Stimulated activated CD4-positive, alpha-beta T cell treated with anti-CD3 and anti-CD28 coated beads, Interleukin-12 subunit alpha, Interleukin-12 subunit beta, amount 100 ng/mL, for 48 hours (primary cell): ENCODE data around the gene PTPN6.
A peak's percentile ranks its signal among the peaks of the same experiment; 100 is the strongest.

ENCODE experiments used
- DNase-seq, 3 donors: peaks; one replicate each; pipeline ENCODE4 v3.0.0-alpha.2; 2020; ENCODE audit warnings: low read depth in 2 of 3, low spot score in 1 of 3

The PTPN6 gene

DNA sequence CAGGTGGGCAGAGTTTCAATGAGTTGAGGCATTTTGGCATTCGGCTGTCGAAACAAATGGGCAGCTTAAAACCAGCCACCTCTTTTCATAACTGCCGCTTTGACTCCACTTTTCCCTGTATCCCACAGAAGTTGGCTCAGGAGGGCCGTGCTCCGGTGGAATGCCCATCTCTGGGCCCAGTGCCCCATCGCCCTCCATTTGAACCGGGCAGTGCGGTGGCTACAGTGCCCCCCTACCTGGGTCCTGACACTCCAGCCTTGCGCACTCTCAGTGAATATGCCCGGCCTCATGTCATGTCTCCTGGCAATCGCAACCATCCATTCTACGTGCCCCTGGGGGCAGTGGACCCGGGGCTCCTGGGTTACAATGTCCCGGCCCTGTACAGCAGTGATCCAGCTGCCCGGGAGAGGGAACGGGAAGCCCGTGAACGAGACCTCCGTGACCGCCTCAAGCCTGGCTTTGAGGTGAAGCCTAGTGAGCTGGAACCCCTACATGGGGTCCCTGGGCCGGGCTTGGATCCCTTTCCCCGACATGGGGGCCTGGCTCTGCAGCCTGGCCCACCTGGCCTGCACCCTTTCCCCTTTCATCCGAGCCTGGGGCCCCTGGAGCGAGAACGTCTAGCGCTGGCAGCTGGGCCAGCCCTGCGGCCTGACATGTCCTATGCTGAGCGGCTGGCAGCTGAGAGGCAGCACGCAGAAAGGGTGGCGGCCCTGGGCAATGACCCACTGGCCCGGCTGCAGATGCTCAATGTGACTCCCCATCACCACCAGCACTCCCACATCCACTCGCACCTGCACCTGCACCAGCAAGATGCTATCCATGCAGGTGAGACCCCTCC is 12.6 kb upstream of the PTPN6 start:
- no peak for DNase-seq

GRCh38 chr12:6939191-6939540 is 12.0 kb upstream of the PTPN6 start:
- DNase-seq = no peak

DNA sequence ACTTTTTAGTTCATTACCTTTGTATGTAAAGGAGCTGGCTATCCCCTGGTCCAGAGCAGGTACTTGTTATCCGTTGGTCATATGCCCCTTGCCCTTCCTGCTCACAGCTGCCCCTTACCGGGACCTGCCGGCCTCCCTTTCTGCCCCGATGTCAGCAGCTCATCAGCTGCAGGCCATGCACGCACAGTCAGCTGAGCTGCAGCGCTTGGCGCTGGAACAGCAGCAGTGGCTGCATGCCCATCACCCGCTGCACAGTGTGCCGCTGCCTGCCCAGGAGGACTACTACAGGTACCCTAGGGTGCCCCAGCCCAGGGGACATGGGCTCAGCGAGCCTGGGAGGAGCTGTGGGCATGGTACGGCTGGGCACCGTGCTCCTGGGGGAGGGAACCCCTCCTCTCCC is 9.9 kb upstream of the PTPN6 start:
- no peak for DNase-seq

DNA sequence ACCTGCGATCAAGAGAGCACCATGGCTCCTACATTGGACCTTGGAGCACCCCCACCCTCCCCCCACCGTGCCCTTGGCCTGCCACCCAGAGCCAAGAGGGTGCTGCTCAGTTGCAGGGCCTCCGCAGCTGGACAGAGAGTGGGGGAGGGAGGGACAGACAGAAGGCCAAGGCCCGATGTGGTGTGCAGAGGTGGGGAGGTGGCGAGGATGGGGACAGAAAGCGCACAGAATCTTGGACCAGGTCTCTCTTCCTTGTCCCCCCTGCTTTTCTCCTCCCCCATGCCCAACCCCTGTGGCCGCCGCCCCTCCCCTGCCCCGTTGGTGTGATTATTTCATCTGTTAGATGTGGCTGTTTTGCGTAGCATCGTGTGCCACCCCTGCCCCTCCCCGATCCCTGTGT is 9.4 kb upstream of the PTPN6 start:
- DNase-seq = no peak

DNA sequence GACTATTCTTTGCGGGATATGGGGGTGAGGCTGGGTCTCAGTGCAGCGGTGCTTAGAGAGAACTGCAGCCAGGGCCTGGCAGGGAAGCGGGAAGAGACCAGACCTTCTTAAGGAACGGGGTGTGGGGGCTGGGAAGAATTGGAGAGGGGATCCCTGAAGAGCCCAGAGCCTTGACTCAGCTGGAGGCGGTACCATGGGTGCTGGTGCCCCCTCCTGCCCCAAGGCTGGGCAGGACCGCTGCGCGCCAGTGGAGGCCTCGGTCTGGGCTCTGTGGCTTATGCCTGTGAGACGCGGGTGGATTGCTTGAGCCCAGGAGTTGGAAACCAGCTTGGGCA is 8.9 kb upstream of the PTPN6 start:
- no peak for DNase-seq

DNA sequence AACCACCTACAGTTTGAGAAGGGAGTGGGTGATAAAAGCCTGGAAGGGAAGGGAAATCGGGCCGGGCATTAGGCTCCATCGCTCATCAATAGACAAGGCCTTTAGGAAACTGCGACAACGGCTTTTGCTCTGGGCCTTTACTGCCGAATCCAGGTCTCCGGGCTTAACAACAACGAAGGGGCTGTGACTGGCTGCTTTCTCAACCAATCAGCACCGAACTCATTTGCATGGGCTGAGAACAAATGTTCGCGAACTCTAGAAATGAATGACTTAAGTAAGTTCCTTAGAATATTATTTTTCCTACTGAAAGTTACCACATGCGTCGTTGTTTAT is 7.8 kb upstream of the PTPN6 start:
- peak; percentile 62 to 75 (median 71) for DNase-seq

DNA sequence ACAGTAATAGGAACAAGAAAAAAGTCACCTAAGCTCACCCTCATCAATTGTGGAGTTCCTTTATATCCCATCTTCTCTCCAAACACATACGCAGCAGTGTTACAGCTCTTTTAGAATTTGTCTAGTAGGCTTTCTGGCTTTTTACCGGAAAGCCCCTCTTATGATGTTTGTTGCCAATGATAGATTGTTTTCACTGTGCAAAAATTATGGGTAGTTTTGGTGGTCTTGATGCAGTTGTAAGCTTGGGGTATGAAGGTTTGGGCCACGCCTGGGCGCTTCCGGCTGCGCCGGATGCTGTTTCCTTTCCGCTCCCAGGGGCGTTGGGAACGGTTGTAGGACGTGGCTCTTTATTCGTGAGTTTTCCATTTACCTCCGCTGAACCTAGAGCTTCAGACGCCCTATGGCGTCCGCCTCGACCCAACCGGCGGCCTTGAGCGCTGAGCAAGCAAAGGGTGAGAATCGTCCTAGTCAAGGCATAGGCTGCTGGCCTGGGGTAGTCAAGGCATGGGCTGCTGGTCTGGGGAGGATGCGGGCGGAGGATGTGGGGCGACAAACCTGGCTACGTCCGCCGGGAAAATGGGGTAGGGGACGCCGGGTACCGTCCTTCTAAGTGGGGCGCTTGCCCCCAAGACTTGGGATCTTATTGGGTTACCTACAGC is 7.3 kb upstream of the PTPN6 start, which contains the start of the genes C12orf57 and RNU7-1:
TSS of gene C12orf57 (plus strand) at position 301 of the 659 bp plus-strand sequence. CDS start at position 401, 100 bp downstream.
TSS of gene RNU7-1 (plus strand) at position 95 of the 659 bp plus-strand sequence.
- peak; percentile 73 to 81 (median 74) for DNase-seq

DNA sequence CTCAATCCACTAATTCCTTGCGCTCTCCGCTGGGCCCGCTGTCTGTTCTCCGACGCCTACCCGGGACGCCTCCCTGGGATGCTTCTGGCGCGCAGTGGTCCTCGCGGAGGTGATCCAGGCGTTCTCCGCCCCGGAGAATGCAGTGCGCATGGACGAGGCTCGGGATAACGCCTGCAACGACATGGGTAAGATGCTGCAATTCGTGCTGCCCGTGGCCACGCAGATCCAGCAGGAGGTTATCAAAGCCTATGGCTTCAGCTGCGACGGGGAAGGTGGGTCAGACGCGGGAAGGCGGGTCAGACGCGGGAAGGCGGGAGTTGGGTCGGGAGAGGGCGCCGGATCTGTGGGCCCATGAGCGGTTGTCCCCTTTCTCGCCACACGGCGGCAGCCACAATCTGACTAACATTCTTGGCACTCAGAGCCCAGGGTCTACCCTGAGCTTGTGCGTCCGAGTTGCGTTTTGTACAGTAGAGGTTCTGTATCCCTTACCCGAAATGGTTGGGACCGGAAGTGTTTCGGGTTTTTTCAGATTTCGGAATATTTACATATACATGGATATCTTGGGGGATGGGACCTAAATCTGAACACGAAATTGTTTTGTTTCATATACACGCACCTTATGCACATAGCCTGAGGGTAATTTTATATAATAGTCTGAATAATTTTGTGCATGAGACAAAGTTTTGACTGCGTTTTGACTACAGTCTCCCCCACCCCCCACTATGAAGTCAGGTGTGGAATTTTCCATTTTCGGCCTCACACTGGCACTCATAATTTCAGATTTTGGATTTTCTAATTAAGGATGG is 6.6 kb upstream of the PTPN6 start:
- DNase-seq = peak; percentile 82 to 86 (median 85)

DNA sequence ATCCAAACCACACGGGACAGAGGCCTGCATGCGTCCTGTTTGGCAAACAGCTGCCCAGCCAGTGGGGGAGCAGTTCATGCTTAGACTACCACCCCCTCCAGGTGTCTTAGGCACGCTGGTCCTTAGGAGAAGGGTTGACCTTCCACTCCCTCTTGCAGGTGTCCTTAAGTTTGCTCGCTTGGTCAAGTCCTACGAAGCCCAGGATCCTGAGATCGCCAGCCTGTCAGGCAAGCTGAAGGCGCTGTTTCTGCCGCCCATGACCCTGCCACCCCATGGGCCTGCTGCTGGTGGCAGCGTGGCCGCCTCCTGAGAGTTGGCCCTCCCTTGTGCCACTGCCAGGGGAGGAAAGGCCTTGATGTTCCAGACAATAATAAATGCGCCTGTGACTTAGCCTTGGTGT is 5.5 kb upstream of the PTPN6 start:
- DNase-seq = no peak

- DNase-seq = peak in 2 of 3 donors; percentile 57 to 66
Observed at GRCh38 chr12:6946033-6946919, 4.9 kb upstream of the PTPN6 start.

- no peak for DNase-seq
Observed at GRCh38 chr12:6946920-6947374, 4.2 kb upstream of the PTPN6 start.

- DNase-seq = no peak
Observed at GRCh38 chr12:6947615-6948014, 3.5 kb upstream of the PTPN6 start.

GRCh38 chr12:6948873-6949594 is 2.1 kb upstream of the PTPN6 start:
- no peak for DNase-seq

- no peak for DNase-seq
Observed at GRCh38 chr12:6950401-6950801, 755 bp upstream of the PTPN6 start.

DNA sequence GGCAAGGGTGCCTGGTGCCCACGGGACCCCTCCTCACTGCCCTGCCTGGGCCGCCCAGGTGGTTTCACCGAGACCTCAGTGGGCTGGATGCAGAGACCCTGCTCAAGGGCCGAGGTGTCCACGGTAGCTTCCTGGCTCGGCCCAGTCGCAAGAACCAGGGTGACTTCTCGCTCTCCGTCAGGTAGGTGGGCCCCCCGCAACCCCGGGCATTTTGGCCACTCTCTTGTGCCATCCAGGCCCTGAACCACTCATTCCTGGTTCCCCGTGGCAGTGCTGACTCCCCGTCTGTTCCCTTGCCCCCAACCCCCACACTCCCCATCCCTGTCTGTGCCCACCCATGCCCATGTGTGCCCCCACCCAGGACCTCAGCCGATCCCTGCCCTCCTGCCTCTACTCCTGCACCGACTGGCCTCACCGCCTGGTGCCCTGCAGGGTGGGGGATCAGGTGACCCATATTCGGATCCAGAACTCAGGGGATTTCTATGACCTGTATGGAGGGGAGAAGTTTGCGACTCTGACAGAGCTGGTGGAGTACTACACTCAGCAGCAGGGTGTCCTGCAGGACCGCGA is 480 bp downstream of the PTPN6 start:
- DNase-seq = no peak

DNA sequence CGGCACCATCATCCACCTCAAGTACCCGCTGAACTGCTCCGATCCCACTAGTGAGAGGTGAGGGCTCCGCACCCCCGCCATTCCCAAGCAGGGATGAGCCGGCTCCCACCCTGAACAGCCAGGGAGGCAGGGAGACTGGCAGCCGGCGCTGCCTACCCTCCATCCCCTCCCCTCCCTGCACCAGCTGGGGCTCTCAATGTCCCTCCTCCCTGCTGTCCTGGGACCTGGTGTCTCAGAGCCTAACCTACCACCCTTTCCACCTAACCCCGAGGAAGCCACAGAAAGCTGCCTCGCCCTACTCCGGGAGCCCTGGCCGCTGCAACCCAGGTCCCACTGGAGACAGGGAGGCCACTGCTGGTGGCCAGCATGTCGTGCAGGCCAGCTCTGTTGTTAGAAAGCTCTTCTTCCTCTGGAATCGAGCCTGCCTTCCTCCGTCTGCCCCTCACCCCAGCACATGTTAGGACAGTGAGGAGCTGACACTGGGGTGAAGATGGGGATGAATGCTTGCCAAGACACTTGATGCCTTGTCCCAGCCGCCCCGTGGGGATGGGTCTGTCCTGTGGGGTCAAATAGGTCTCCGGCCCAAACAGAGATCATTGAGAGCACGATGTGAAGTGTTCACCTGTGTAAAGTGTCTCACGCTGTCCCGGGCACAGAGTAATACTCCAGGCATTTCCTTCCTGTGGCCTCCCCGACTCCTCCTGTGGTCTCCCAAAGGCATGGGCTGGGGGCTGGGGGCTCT is 1.1 kb downstream of the PTPN6 start:
- DNase-seq = no peak

DNA sequence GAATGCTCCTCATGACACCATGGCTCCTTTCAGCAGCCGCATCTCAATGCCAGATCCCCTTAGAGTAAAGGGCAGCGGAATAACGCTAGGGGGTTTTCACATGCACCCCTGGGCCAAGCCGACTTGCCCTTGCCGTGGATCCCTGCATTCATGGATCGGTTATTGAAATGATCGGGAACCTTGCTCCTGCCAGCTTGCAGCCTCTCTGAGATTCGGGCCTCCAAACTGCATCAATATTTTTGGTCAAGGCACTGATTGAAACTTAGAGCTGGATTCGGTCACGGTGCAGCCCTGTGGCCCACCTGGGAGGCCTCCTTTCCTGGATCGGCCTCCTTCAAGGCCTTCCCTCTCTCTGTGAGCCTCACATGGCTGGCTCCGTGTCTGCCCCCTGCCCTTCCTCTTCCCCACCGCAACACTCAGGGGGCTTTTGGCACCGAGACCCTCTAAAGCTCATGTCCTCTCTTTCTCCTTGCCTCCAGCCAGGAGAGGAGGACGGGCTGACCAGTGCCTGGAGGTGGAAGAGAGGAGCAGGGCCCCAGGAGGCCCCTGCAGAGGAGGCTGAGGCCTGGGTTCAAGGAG is 1.8 kb downstream of the PTPN6 start:
- no peak for DNase-seq

DNA sequence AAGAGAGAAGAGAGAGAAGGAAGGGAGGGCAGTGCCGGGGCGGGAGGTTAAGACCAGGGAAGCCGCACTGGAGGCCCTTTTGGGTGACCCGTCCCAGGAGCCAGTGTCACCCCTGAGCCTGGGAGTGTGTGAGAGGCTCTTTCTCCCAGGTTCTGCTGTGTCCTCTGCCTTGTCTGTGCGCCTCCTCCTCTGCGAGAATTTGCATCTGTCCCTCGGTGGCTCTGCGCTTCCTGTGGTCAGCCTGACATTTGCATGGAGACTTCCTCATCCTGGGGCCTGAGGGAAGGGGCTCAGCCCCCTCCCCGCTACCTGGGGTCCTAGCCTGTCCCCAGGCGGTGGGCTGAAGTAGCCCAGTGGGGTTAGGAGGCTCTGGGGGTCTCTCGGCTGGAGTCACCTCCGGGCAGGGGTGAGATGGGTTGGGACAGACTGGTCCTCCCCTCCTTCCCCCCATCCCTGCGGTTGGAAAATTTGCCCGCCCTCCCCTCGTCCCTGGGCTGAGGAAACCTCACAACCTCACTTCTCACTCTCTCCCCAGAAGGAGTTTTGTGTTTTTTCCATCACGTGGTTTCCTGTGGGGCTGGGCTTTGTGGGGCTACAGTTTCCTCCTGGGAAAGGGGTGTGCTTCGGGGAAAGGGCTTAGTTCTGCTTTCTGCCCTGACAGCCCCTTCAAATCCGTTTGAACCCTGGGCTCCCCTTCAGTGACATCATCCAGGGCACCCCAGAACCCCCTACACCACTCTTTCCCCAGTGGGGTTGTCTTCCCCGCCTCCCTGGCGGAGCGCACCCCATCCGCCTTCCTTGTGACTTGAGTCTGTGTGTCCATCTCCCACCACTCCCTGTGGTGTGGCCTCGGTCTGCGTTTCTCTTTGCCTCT is 2.5 kb downstream of the PTPN6 start:
- DNase-seq = peak; percentile 75 to 79 (median 79)
